ENCODE measurements around the gene FRMD3.

The FRMD3 gene

GRCh38 chr9:83284746-83285145, 253.5 kb downstream of the FRMD3 start:
- H3K27me3 Mint-ChIP-seq (ENCODE audit: low read depth, poor library complexity): peaks cover 6% of the 10 kb centered on the region
- H3K27ac Mint-ChIP-seq: no peak overlapping the region
- H3K4me3 Mint-ChIP-seq: no peak overlapping the region
- no peak for TF ChIP-seq CTCF (IDR thresholded peaks at IDR 0.05)
- H3K9me3 Mint-ChIP-seq: no peaks in the 10 kb centered on the region
- no peak for DNase-seq
- H3K36me3 Mint-ChIP-seq (ENCODE audit: low read depth): no peaks in the 10 kb centered on the region
- peaks cover 18% of the 10 kb centered on the region for H3K4me1 Mint-ChIP-seq

- H3K4me1 Mint-ChIP-seq: peaks cover 18% of the 10 kb centered on the region
- no peaks in the 10 kb centered on the region for H3K36me3 Mint-ChIP-seq (ENCODE audit: low read depth)
- no peak overlapping the region for H3K4me3 Mint-ChIP-seq
- no peak for TF ChIP-seq CTCF (IDR thresholded peaks at IDR 0.05)
- DNase-seq: no peak
- H3K27ac Mint-ChIP-seq: no peak overlapping the region
- no peaks in the 10 kb centered on the region for H3K9me3 Mint-ChIP-seq
- peaks cover 6% of the 10 kb centered on the region for H3K27me3 Mint-ChIP-seq (ENCODE audit: low read depth, poor library complexity)
These were observed 254.7 kb downstream of the FRMD3 start for GRCh38 chr9:83283528-83283927.

- H3K27ac Mint-ChIP-seq: no peak overlapping the region
These were observed 256.6 kb downstream of the FRMD3 start for GRCh38 chr9:83281306-83282255.

GRCh38 chr9:83280790-83281189, 257.4 kb downstream of the FRMD3 start:
- Mint-ChIP-seq H3K4me1 (peaks cover 17% of the 10 kb centered on the region), H3K4me3 (no peak overlapping the region), H3K9me3 (no peaks in the 10 kb centered on the region), H3K27me3 (ENCODE audit: low read depth, poor library complexity) (peaks cover 3% of the 10 kb centered on the region), H3K36me3 (ENCODE audit: low read depth) (no peaks in the 10 kb centered on the region), H3K27ac (no peak overlapping the region)
- no peak for DNase-seq
- TF ChIP-seq CTCF (IDR thresholded peaks at IDR 0.05): no peak

More at GRCh38 chr9:83281306-83282255, 256.6 kb downstream of the FRMD3 start:
- no peaks in the 10 kb centered on the region for H3K9me3 Mint-ChIP-seq
- H3K4me1 Mint-ChIP-seq: peaks cover 18% of the 10 kb centered on the region
- no peak for TF ChIP-seq CTCF (IDR thresholded peaks at IDR 0.05)
- DNase-seq: no peak
- H3K4me3 Mint-ChIP-seq: no peak overlapping the region
- no peaks in the 10 kb centered on the region for H3K36me3 Mint-ChIP-seq (ENCODE audit: low read depth)
- H3K27me3 Mint-ChIP-seq (ENCODE audit: low read depth, poor library complexity): peaks cover 3% of the 10 kb centered on the region

- peaks cover under 1% of the 10 kb centered on the region for H3K27me3 Mint-ChIP-seq (ENCODE audit: low read depth, poor library complexity)
- no peak overlapping the region for H3K27ac Mint-ChIP-seq
- no peak overlapping the region for H3K4me3 Mint-ChIP-seq
- no peaks in the 10 kb centered on the region for H3K9me3 Mint-ChIP-seq
- H3K4me1 Mint-ChIP-seq: peaks cover 11% of the 10 kb centered on the region
- TF ChIP-seq CTCF (IDR thresholded peaks at IDR 0.05): no peak
- no peaks in the 10 kb centered on the region for H3K36me3 Mint-ChIP-seq (ENCODE audit: low read depth)
- no peak for DNase-seq
These were observed 257.9 kb downstream of the FRMD3 start for GRCh38 chr9:83280268-83280667.

GRCh38 chr9:83274787-83275186, 263.4 kb downstream of the FRMD3 start:
- H3K9me3 Mint-ChIP-seq: peaks cover 4% of the 10 kb centered on the region
- no peaks in the 10 kb centered on the region for H3K36me3 Mint-ChIP-seq (ENCODE audit: low read depth)
- peaks cover 5% of the 10 kb centered on the region for H3K4me1 Mint-ChIP-seq
- H3K4me3 Mint-ChIP-seq: no peak overlapping the region
- H3K27ac Mint-ChIP-seq: no peak overlapping the region
- no peak for TF ChIP-seq CTCF (IDR thresholded peaks at IDR 0.05)
- no peak for DNase-seq
- peaks cover 3% of the 10 kb centered on the region for H3K27me3 Mint-ChIP-seq (ENCODE audit: low read depth, poor library complexity)
